ENCODE results near the gene ZNF80. TPM values are rescaled to one million over a fixed set of nuclear protein-coding genes. Genes with fewer than 3 reads are reported as not detected.

The ZNF80 gene
- total and polyA plus RNA-seq, 7 donors: 0.19 TPM; not detected in 6

DNA sequence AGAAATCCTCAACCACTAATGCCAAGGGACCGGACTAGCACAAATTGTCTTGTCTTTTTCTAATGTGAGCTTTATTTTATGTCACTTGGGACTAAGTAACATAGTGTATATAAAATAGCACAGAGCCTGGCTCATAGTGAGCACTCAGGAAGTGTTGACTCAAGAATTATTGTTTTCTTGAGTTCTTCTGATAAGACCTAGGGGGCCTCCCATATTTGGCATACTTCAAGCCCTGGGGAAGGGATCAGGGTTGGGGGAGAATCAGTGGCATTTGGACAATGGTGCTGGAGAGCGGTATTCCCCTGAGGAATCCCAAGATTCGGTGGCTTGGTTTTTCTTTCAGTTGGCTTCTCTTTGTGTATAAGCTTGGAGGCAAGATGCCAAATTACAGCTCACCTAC is 19.4 kb downstream of the ZNF80 start:
- H3K27ac ChIP-seq: no peak overlapping the region
- 90 to 91% methylated on average over 3 of the region's 3 CpGs for WGBS, 2 donors
- no peak for DNase-seq
- TF ChIP-seq, protein P1, sequence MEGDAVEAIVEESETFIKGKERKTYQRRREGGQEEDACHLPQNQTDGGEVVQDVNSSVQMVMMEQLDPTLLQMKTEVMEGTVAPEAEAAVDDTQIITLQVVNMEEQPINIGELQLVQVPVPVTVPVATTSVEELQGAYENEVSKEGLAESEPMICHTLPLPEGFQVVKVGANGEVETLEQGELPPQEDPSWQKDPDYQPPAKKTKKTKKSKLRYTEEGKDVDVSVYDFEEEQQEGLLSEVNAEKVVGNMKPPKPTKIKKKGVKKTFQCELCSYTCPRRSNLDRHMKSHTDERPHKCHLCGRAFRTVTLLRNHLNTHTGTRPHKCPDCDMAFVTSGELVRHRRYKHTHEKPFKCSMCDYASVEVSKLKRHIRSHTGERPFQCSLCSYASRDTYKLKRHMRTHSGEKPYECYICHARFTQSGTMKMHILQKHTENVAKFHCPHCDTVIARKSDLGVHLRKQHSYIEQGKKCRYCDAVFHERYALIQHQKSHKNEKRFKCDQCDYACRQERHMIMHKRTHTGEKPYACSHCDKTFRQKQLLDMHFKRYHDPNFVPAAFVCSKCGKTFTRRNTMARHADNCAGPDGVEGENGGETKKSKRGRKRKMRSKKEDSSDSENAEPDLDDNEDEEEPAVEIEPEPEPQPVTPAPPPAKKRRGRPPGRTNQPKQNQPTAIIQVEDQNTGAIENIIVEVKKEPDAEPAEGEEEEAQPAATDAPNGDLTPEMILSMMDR (IDR thresholded peaks at IDR 0.05): no peak
- TF ChIP-seq POLR2AphosphoS5 (IDR thresholded peaks at IDR 0.05): no peak
- no peaks in the 10 kb centered on the region for H3K36me3 ChIP-seq
- no peaks in the 10 kb centered on the region for H3K4me1 ChIP-seq
- H3K9me3 ChIP-seq: no peaks in the 10 kb centered on the region
- no peaks in the 10 kb centered on the region for H3K27me3 ChIP-seq
- no peak overlapping the region for H3K4me3 ChIP-seq
- intact Hi-C loops (cut with DNase I): no loop called here

DNA sequence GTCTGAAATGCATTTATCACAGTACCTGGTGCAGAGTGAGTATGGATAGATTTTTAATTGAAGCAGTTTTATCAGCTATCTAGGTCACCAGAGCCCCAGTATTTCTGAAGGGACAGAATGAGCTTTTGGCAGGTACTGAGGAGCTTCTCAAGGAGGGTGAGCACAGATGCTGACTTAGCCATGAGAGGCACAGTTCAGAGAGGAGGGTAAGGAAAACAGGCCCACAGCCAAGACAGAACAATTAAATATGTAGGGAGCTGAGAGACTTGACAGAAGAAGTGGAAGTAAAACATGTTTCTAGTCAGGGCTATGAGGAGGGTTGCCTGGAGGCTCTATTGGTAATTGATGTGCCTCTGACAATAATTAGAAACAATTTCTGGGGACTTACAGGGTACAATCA is 20.1 kb downstream of the ZNF80 start:
- H3K4me1 ChIP-seq: no peaks in the 10 kb centered on the region
- H3K36me3 ChIP-seq: no peaks in the 10 kb centered on the region
- TF ChIP-seq POLR2A (IDR thresholded peaks at IDR 0.05) (no peak), EP300 (IDR thresholded peaks at IDR 0.05) (no peak), POLR2AphosphoS5 (IDR thresholded peaks at IDR 0.05) (no peak)
- TF ChIP-seq, protein P1 (IDR thresholded peaks at IDR 0.05): no peak
- peaks cover 0 to 6% (median 0%) of the 10 kb centered on the region in 3 donors for H3K27me3 ChIP-seq
- H3K4me3 ChIP-seq: no peak overlapping the region
- intact Hi-C loops (cut with DNase I): no loop called here
- no peak for DNase-seq
- no peaks in the 10 kb centered on the region for H3K9me3 ChIP-seq
- H3K27ac ChIP-seq: no peak overlapping the region

GRCh38 chr3:114216186-114216970 is 21.0 kb downstream of the ZNF80 start:
- H3K4me1 ChIP-seq: no peaks in the 10 kb centered on the region
- no peaks in the 10 kb centered on the region for H3K9me3 ChIP-seq
- H3K27ac ChIP-seq: no peak overlapping the region
- no peaks in the 10 kb centered on the region for H3K36me3 ChIP-seq
- intact Hi-C loops (cut with DNase I): no loop called here
- no peak for DNase-seq
- no peak for TF ChIP-seq EP300 (IDR thresholded peaks at IDR 0.05)
- TF ChIP-seq, protein P1 (IDR thresholded peaks at IDR 0.05): no peak
- no peak for TF ChIP-seq POLR2AphosphoS5 (IDR thresholded peaks at IDR 0.05)
- TF ChIP-seq POLR2A (IDR thresholded peaks at IDR 0.05): no peak
- H3K27me3 ChIP-seq: peaks cover 0 to 6% (median 0%) of the 10 kb centered on the region in 3 donors
- H3K4me3 ChIP-seq: no peak overlapping the region
- WGBS, 2 donors: 88 to 95% methylated on average over 5 of the region's 5 CpGs

DNA sequence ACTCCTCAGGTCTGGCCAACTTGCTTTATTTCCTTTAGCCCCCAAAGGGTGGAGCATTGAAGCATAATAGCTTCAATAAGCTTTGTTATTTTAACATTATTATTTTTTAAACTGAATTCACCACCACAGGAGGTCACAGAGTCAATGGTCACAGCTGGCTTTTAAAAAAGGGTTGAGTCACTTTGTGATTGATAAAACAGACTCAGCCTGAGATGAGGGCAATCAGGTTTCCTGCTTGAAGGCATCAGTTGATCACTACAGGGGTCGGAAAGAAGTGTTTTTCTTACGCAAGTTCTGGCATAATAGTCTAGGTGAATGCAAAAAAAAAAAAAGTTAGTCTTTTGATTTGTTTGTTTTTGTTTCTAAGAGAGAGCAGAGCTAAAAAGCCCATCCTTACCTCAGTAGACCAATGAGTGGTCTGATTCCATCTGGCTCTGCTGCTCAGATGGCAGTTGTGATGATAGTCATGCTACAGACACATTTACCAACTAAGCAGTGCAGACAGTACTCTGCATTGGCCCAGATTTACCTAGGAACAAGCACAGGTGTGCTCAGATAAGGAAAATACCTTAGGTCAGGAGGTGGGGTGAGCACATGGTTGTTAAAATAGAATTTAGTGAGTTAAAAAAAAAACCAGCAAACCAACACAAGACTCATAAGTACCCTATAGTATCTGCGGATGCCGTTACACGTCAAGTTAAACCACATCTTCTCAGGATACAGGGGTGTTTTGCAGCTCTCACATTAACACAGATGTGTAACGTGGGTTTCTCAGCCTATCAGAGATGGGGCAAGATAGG is 22.6 kb downstream of the ZNF80 start:
- Histone ChIP-seq H3K4me1 (no peaks in the 10 kb centered on the region), H3K36me3 (no peaks in the 10 kb centered on the region), H3K9me3 (no peaks in the 10 kb centered on the region), H3K27me3 (peaks cover 0 to 6% (median 0%) of the 10 kb centered on the region in 3 donors), H3K4me3 (no peak overlapping the region), H3K27ac (no peak overlapping the region)
- 53 to 69% methylated on average over 6 of the region's 6 CpGs for WGBS, 2 donors
- intact Hi-C loops (cut with DNase I): no loop called here
- TF ChIP-seq, protein P1 (IDR thresholded peaks at IDR 0.05): no peak
- TF ChIP-seq EP300 (IDR thresholded peaks at IDR 0.05) (no peak), POLR2A (IDR thresholded peaks at IDR 0.05) (no peak), POLR2AphosphoS5 (IDR thresholded peaks at IDR 0.05) (no peak)
- no peak for DNase-seq
